Measurements from ENCODE around the gene TBC1D4. TPM values are rescaled to one million over a fixed set of nuclear protein-coding genes. Genes with fewer than 3 reads are reported as not detected.
A peak's percentile ranks its signal among the peaks of the same experiment; 100 is the strongest.

TBC1D4 gene
- total and polyA plus RNA-seq, 2 experiments from 2014 or later = 5.5 to 13.5 TPM

- WGBS, 2 experiments (ENCODE audit: low coverage in 1 of 2, low lambda C conversion rate in 2 of 2, missing lambda C conversion rate in 2 of 2) = 83 to 87% methylated on average over 10 to 27 of the region's 30 CpGs
- H3K4me3 ChIP-seq = no peak overlapping the region
- no peaks in the 10 kb centered on the region for H3K79me2 ChIP-seq (ENCODE audit: insufficient read depth)
- H3K27me3 ChIP-seq (replicated peaks; ENCODE audit: insufficient read depth) = no peaks in the 10 kb centered on the region
- TF ChIP-seq EZH2 (IDR thresholded peaks at IDR 0.05; ENCODE audit: insufficient read depth, poor library complexity, severe bottlenecking) = no peak
- no peak for TF ChIP-seq EZH2phosphoT487 (IDR thresholded peaks at IDR 0.05; ENCODE audit: insufficient read depth, low read depth)
- no peak overlapping the region for H2AFZ ChIP-seq
- DNase-seq = no peak
- H3F3A ChIP-seq (ENCODE audit: insufficient read depth) = no peaks in the 10 kb centered on the region
- in situ Hi-C loops (cut with MboI) = no loop called here
- H3K9me2 ChIP-seq (ENCODE audit: insufficient read depth) = no peaks in the 10 kb centered on the region
- no peak overlapping the region for H3K27ac ChIP-seq
- no peaks in the 10 kb centered on the region for H3K9me3 ChIP-seq (ENCODE audit: low read depth)
- H4K20me1 ChIP-seq (ENCODE audit: insufficient read depth) = no peaks in the 10 kb centered on the region
- no peak overlapping the region for H3K9ac ChIP-seq
- H3K4me1 ChIP-seq (ENCODE audit: insufficient read depth) = no peaks in the 10 kb centered on the region
- H3K36me3 ChIP-seq (ENCODE audit: low read depth) = no peaks in the 10 kb centered on the region
- H3K4me2 ChIP-seq (ENCODE audit: unreplicated experiment) = no peak overlapping the region
These were observed 36.6 kb upstream of the TBC1D4 start for GRCh38 chr13:75518439-75519088.

- Histone ChIP-seq H3K4me2 (ENCODE audit: unreplicated experiment) (no peak overlapping the region), H2AFZ (no peak overlapping the region), H3K4me1 (ENCODE audit: insufficient read depth) (no peaks in the 10 kb centered on the region), H3K4me3 (no peak overlapping the region), H3K27ac (no peak overlapping the region), H4K20me1 (ENCODE audit: insufficient read depth) (no peaks in the 10 kb centered on the region), H3F3A (ENCODE audit: insufficient read depth) (no peaks in the 10 kb centered on the region), H3K36me3 (ENCODE audit: low read depth) (no peaks in the 10 kb centered on the region), H3K9ac (no peak overlapping the region), H3K9me3 (ENCODE audit: low read depth) (no peaks in the 10 kb centered on the region), H3K9me2 (ENCODE audit: insufficient read depth) (no peaks in the 10 kb centered on the region), H3K27me3 (replicated peaks; ENCODE audit: insufficient read depth) (no peaks in the 10 kb centered on the region), H3K79me2 (ENCODE audit: insufficient read depth) (no peaks in the 10 kb centered on the region)
- peak; percentile 53 for DNase-seq
- in situ Hi-C loops (cut with MboI) = no loop called here
- TF ChIP-seq EZH2 (IDR thresholded peaks at IDR 0.05; ENCODE audit: insufficient read depth, poor library complexity, severe bottlenecking) (no peak), EZH2phosphoT487 (IDR thresholded peaks at IDR 0.05; ENCODE audit: insufficient read depth, low read depth) (no peak)
- WGBS, 2 experiments (ENCODE audit: low coverage in 1 of 2, low lambda C conversion rate in 2 of 2, missing lambda C conversion rate in 2 of 2) = 74 to 82% methylated on average over 3 of the region's 3 CpGs
These were observed 32.4 kb upstream of the TBC1D4 start for GRCh38 chr13:75514080-75514995.

DNA sequence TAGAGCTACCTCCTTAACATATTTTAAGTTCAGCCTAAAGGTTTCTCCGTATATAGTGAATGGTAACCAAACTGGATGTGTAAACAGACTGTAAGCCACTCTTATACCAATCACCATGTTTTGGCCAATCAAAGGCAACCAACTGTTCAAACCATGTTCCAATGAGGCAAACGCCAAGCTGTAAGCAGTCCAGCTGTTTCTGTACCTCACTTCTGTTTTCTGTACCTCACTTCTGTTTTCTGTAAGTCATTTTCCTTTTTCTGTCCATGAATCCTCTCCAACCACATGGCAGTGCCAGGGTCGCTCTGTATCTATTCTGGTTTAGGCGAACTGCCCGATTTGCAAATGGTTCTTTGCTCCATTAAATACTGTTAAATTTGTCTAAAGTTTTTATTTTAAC is 31.3 kb upstream of the TBC1D4 start:
- Histone ChIP-seq H3F3A (ENCODE audit: insufficient read depth) (no peaks in the 10 kb centered on the region), H3K9ac (no peak overlapping the region), H3K4me2 (ENCODE audit: unreplicated experiment) (no peak overlapping the region), H3K36me3 (ENCODE audit: low read depth) (no peaks in the 10 kb centered on the region), H3K9me3 (ENCODE audit: low read depth) (no peaks in the 10 kb centered on the region), H3K4me1 (ENCODE audit: insufficient read depth) (no peaks in the 10 kb centered on the region), H3K27me3 (replicated peaks; ENCODE audit: insufficient read depth) (no peaks in the 10 kb centered on the region), H4K20me1 (ENCODE audit: insufficient read depth) (no peaks in the 10 kb centered on the region), H3K4me3 (no peak overlapping the region), H3K27ac (no peak overlapping the region), H2AFZ (no peak overlapping the region), H3K9me2 (ENCODE audit: insufficient read depth) (no peaks in the 10 kb centered on the region), H3K79me2 (ENCODE audit: insufficient read depth) (no peaks in the 10 kb centered on the region)
- 81 to 85% methylated on average over 5 of the region's 5 CpGs for WGBS, 2 experiments (ENCODE audit: low coverage in 1 of 2, low lambda C conversion rate in 2 of 2, missing lambda C conversion rate in 2 of 2)
- no peak for TF ChIP-seq EZH2 (IDR thresholded peaks at IDR 0.05; ENCODE audit: insufficient read depth, poor library complexity, severe bottlenecking)
- TF ChIP-seq EZH2phosphoT487 (IDR thresholded peaks at IDR 0.05; ENCODE audit: insufficient read depth, low read depth) = no peak
- in situ Hi-C loops (cut with MboI) = no loop called here
- no peak for DNase-seq

- Histone ChIP-seq H3K27ac (no peak overlapping the region), H3K4me2 (ENCODE audit: unreplicated experiment) (no peak overlapping the region), H3K4me3 (no peak overlapping the region), H3K79me2 (ENCODE audit: insufficient read depth) (no peaks in the 10 kb centered on the region), H3K27me3 (replicated peaks; ENCODE audit: insufficient read depth) (no peaks in the 10 kb centered on the region), H3K9me3 (ENCODE audit: low read depth) (no peaks in the 10 kb centered on the region), H3F3A (ENCODE audit: insufficient read depth) (no peaks in the 10 kb centered on the region), H4K20me1 (ENCODE audit: insufficient read depth) (no peaks in the 10 kb centered on the region), H3K9ac (no peak overlapping the region), H3K4me1 (ENCODE audit: insufficient read depth) (no peaks in the 10 kb centered on the region), H2AFZ (no peak overlapping the region), H3K36me3 (ENCODE audit: low read depth) (no peaks in the 10 kb centered on the region), H3K9me2 (ENCODE audit: insufficient read depth) (no peaks in the 10 kb centered on the region)
- 82 to 83% methylated on average over 3 of the region's 3 CpGs for WGBS, 2 experiments (ENCODE audit: low coverage in 1 of 2, low lambda C conversion rate in 2 of 2, missing lambda C conversion rate in 2 of 2)
- in situ Hi-C loops (cut with MboI) = no loop called here
- DNase-seq = no peak
- TF ChIP-seq EZH2phosphoT487 (IDR thresholded peaks at IDR 0.05; ENCODE audit: insufficient read depth, low read depth) (no peak), EZH2 (IDR thresholded peaks at IDR 0.05; ENCODE audit: insufficient read depth, poor library complexity, severe bottlenecking) (no peak)
These were observed 30.3 kb upstream of the TBC1D4 start for GRCh38 chr13:75512253-75512652.

Data from GM23248 (cell line).